HG02759 (cell line): ENCODE results near the gene TOR1AIP2.
"Not testable (repeated sequence)": the region's sequence is repeated elsewhere in the genome, so short reads cannot be mapped to it uniquely, and the experiment has no call there.

Experiments used
- ATAC-seq: cut with Tn5 transposase; IDR thresholded peaks from one replicate; pipeline ENCODE4 v1.9.1; 2021; ENCODE audit warnings: mild to moderate bottlenecking, moderate library complexity; ENCODE audit not compliant: unreplicated experiment

Gene TOR1AIP2

DNA sequence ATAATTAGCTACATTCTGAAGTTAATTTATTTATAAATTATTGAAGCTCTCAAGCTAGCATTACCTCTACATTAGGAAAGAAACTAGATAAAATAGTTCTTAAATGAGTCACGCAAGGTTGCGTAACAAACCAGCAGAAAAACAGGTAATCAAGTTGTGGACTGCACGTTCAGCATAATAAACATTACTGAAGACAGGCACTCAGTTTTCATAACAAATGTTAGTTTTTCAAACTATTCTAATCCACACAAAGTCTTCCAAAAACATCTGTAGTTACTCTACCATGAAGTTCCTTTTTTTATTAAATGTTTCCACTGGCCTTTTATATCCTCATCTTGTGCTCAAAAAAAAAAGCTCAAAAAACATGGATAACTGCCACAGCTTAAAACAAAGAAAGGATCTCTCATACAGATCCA is 1.3 kb downstream of the TOR1AIP2 start:
- no peak for ATAC-seq

DNA sequence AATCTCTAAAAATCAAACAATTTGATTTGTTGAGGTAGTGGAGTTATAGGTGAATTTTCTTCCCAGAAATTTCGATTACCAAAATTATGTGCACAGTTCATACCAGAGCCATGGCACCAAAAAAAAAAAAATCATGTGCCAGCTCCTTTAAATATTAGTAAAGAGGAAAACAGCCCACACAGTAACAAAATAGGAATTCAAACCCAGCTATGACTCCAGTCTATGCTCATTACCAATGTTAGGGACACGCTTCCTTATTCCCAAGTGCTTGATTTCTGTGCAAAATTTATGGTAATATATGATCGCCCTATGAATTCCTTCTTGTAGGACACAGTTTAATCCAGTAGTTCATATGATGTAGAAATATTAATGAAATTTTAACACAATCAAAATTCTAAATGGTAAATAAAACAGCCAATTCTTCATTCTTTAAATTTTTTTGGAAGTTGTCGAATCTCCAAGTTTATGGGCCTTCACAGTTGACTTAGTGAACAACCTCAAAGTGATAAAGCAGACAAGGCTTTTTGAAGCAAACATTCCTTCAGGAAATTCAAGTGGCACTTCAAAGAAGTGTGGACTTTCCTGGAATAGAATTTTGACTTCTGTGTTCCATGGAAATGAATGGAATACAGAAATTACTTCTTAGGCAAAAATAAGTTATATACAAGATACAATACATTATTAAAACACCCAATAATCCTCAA is 1.9 kb downstream of the TOR1AIP2 start:
- no peak for ATAC-seq

DNA sequence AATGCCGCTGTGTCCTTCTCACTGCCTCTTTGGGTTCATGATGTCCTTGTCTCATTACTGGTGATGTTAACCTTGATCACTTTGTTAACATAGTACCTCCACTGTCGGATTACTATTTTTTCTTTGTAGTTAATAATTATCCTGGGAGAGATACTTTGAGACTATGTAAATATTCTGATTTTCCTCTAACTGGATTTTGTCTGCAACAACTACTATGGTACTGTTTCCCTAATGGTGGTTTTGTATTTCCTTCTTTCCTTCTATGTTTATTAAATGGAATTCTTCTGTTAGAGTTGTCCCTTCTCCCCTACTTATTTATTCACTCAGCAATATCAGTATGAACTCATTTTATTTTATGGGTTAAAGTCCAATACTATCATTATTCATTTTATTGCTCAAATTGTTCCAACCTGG is 4.2 kb downstream of the TOR1AIP2 start:
- no peak for ATAC-seq

DNA sequence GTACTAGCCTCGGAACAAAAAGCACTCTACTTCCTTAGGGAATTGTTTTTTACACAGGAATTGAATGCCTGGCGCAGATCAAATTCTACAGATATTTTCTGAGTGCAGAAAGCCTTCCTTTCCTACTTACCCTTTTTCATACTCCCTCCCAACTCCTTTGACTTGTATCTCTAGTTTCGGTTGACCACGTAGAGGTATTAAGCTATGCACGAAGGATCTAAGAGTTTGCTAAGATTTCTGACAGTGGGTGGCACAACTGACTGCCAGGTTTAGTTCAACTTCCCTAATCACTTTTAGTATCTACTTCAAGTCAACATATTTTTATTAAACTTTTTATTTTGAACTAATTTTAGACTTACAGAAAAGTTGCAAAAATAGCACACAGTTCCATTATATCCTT is 5.0 kb downstream of the TOR1AIP2 start:
- ATAC-seq: no peak

DNA sequence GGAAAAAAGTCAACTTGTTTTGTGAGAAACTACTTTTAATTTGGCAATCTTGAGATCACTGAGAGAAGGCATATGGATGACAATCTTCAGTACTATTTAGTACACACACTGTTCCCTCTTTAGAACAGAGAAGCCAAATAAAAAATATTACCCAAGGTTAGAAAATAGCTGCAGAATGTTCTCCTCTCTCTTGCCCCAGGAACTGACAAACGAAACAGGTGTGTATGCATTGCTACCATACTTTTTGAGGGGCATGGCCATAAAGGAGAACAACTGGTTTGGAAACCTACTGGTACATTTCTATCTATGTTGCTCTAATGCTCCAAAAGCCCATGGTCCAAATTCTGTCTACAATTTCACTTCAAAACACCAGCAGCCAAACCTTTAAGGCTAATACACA is 5.7 kb downstream of the TOR1AIP2 start:
- no peak for ATAC-seq

DNA sequence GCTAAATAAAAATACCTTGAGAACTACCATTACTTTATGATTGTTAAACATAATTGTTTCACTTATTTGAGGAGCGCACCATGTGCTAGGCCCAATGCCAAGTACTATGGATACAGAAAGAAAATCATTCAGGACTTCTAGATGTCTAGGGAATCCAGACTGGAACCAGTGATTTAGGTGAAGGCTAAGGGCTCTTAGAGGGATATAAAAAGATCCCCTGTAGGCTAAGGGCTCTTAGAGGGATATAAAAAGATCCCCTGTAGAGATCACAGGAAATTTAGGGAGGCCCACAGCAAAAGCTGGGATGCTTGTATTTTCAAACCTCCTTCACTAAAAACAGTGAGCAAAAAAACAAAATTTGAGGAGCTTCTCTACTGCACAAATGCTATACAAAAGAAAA is 6.7 kb downstream of the TOR1AIP2 start:
- no peak for ATAC-seq

DNA sequence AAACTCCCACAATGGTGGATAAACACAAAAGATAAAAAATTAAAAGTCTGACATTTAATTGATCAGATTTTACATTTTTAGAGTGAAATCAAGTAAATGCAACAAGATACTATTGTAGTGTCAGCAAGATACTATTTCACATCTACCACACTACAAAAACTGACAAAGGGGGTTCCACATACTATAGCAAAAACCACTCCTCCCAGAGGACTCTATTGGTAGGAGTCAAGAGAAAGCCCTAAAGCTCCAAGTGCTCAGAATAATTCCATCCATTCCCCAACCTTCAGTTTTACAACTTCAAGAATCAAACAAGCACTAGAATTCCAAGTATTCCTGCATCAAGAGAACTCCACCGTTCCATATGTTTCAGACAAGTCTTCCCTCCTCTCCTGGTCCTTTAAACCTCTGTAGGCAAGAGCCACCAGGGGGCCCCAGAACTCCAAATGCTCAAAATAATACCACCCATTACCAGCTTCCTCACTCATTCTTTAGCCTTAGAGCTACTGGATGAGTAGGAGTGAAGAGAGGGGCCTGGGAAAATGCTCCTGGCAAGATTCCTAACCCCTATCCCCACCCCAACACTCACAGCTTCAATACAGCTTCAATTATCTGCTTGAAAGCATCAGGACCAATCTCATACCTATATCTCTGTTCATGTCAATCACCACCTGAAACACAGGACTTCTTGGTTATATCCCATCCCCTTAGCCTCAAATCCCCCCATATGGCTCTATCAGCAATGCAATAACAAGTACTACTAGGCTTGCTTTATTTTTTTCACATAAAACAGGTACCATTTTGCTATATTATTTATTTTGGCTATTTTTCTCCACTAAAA is 9.9 kb downstream of the TOR1AIP2 start:
- ATAC-seq: peak; percentile 57

DNA sequence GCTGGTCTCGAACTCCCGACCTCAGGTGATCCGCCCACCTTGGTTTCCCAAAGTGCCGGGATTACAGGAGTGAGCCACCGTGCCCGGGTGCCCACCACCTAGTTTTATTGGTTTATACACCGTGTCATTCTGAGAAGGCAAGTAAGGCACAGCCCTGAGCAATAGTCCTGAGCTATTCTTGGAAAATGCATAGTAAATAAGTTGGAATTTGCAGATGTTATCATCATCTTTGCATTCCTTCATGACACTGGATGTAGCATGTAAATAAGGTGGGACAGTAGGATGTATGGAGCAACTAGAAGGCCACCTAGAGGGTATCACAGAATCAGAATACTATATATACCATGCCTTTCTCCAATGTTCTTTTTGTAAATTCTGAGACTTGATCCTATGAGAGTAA is 11.0 kb downstream of the TOR1AIP2 start:
- no peak for ATAC-seq

DNA sequence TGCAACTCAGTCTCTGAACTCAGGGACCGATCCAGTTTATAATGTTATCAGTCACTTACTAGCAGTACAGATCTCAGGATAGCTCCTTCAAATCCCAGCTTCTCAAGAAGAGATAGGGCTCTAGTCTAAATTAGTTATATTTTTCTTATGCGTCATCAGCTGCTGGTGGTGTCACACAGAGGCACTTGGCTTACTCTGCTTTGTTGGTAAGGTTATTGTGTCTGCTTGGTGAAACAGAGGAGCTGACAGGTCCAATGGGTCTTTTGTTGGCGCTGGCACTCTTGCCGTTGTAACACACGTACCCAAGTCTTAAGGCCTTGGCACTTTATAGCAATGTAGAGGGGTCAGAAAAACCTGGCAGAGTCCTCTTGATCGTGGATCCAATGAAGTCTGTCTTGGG is 12.2 kb downstream of the TOR1AIP2 start:
- ATAC-seq: no peak

DNA sequence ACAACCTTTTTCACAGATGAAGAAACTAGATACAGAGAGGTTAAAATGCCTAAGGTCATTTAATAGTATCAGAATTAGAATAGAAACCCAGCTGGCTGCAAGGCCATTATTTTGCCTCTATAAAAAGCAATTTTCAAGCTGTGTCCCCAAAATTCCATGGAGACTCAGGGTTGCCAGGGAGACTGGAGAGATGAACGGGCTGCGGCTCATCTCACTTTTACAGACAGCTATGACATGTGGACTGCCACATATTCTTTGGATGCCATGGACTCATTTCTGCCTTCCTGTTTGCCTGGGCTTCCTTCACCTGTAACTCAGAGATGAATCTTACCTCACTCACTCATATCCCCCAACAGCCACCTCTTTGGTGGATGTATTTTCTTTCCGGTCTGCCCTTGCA is 17.0 kb downstream of the TOR1AIP2 start:
- ATAC-seq: no peak

DNA sequence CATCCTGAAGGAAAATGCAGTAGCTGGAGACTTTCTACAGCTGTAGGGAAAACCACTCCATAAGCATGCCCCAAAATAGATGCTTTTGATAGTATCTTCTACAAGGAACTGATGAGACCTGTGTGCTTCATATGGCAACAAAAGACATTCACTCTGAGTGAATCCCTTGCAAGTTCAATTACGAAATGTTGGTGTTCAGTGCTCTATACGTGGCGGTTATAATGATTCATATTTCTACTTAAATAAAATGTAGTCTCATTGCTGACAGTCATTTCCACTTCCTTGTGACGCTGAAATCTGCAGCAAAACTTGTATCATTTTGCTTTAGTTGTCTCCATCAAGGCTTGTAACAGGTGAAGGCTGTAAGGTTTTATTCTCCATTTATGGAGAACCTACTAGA is 20.6 kb downstream of the TOR1AIP2 start:
- no peak for ATAC-seq

DNA sequence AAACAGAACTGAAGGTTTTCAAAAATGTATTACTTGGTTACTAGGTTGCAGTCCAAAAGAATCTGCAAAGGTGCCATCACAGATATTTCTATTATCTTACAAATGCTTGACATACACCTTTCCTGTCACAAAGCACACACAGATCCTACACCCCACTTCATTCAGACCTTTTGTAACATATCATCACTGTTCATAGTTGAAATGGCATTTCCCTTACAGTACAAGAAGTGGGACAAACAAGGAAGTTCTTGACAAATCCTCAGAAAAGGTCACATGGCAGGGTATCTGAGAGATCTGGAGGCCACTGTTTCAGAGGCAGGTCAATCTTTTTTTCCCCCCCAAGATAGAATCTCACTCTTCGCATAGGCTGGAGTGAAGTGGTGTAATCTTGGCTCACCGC is 21.3 kb downstream of the TOR1AIP2 start:
- ATAC-seq: no peak

DNA sequence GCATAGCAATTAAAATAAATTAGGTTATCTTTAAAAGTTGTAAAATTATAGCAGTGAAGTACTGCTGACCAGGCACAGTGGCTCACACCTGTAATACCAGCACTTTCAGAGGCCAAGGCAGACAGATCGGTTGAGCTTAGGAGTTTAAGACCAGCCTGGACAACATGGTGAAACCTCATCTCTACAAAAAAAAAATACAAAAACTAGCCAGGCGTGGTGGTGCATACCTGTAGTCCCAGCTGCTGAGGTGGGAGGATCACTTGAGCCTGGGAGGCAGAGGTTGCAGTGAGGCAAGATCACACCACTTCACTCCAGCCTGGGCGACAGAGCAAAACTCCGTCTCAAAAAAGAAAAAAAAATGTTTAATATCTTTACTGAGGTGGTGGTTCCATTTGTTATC is 21.8 kb downstream of the TOR1AIP2 start:
- ATAC-seq: not testable (repeated sequence)

DNA sequence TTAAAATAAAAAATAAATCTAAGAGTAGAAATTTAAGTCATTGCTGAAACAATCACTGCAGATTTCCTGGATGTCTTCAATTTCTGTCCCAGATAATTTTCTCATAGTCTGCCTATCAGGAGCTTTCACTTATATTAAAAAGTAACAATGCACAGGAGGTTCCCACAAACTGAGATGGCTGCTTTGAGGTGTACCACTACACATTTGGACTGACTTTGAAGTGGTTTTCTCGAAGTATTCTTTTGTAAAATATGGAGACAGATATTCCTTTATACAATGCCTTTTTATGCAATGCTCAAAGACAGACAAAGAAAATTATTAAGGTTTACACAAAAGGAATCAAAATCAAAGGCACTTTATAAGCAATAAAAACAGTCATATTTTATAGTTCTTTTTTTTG is 24.5 kb downstream of the TOR1AIP2 start:
- no peak for ATAC-seq

DNA sequence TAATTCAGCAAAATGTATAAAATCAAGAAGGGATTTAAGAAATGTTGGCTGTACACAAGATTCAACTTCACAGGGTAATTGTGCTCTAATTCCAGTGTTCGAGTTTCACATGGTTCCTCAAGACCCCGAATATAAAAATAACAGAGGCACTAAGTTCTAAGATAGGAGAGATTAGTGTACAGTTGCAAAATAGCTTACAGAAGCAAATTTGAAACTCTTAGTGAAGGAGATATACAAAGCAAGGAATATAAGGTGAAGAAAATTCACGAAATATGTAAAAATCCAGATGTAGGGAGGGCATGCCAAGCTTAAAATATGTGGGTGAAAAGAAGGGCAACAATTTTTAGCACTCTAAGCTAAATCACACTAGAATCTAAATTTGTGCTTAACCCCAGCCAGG is 29.4 kb downstream of the TOR1AIP2 start:
- ATAC-seq: no peak

DNA sequence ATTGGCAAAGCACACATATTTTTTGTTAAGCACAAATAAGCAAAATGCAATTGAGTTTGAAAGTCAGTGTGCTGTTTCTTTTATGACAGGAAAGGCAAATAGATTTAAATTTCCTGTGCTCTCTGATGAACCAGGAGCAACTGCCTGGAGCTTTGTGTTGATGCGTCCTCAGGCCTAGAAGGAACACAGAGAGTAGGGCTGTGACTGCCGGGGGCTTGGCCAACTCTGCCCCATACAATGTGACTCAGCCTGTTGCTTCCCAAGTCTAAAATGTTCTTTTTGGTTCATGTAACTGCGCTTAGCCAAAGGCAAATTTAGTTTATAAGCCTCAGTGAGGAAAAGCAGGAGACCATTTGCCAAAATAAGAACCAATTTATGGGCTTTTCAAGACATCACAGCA is 37.5 kb downstream of the TOR1AIP2 start:
- no peak for ATAC-seq

DNA sequence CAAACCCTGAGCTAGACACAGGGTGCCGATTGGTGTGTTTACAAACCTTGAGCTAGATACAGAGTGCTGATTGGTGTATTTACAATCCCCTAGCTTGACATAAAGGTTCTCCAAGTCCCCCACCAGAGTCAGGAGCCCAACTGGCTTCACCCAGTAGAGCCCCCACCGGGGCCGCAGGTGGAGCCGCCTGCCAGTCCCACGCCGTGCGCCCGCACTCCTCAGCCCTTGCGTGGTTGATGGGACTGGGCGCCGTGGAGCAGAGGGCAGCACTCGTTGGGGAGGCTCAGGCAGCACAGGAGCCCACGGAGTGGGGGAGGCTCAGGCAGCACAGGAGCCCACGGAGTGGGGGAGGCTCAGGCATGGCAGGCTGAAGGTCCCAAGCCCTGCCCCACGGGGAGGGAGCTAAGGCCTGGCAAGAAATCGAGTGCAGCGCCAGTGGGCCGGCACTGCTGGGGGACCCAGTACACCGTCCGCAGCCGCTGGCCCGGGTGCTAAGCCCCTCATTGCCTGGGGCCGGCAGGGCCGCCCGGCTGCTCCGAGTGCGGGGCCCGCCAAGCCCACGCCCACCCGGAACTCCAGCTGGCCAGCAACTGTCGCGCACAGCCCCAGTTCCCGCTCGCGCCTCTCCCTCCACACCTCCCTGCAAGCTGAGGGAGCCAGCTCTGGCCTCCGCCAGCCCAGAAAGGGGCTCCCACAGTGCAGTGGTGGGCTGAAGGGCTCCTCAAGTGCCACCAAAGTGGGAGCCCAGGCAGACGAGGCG is 40.7 kb downstream of the TOR1AIP2 start:
- ATAC-seq: not testable (repeated sequence)

DNA sequence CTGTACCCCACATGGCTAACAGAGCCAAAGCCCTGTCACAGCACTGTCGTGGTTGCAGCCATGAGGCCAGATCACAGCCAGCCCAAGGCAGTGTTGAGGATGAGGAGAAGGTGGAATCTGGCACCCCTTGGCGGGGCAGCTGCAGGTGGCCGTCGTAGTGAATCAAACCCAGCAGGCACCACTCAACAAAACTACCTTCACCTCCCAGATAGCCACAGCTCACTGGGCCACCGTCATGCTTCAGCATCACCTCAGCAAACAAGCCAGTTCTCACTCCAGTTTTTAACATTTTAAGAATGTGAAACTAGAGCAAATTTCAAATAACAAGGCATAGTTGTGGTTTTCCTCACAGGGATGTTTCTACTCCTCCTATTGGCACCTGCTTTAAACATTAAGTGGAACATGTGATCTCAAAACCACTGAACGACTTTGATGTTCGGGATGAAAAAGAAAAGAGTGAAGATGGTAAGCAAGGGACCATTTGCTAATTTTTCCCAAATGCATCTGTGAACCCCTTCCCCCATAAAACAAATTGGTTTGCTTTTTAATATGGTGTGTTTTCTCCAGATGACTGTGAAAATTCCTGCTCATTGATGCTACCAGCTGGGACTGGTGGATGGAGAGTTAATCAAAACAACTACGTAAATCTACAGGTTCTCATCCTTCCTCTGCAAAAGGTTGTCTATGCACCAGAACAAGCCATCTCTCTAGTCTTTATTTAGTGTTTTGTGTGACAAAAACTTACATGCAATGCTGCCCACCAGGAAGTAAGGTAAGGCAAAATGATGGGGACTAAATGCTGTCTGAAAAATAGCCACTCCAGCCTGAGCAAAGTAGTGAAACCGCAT is 45.5 kb downstream of the TOR1AIP2 start:
- no peak for ATAC-seq

DNA sequence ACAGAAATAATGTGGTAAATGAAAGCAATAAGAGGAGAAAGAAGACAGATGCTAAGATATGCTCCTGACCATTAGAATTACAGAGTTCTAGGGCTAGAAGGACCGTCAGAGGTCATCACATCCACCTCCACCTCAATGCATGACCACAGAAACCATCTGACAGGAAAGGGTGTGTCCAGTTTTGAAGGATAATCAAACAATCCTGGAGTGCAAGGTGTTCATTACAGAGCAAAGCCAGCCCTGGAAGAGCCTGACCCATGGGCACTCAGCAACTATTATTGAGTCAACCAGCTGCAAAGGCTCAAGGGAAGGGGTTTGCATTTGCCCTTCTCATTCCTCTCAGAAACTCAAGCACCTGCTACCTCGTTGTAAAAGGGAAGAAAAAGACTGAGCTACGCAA is 46.4 kb downstream of the TOR1AIP2 start:
- ATAC-seq: no peak

DNA sequence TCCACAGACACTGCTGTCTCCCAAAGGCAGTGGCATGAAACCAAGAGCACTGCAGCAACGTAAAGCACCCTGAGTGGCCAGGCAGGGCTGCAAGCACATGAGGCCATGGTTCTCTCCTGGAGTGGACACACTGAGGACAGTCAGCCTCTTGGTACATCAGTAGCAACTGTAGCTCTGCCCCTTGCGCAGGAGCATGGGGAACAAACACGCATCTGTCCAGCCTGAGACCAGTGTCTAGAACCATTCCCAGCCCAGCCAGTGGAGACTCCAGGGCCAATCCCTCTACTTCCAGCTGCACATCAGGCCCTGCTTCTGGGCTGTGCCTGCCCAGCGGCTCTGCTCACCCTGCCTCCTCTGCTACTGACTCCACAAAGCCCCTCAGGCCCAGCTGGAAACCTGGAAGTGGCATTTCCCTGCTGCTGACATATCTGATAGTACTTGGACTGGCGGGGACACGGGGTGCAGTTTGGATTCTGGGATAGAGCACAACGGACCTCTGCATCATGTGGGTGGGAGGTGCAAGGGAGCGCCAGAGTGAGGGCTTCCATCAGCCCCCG is 49.0 kb downstream of the TOR1AIP2 start:
- no peak for ATAC-seq
